ENCODE results near the gene ZNF483.

GRCh38 chr9:111502506-111502905 lies 22.5 kb upstream of the ZNF483 start:
- no peak for TF ChIP-seq GATA2 (IDR thresholded peaks at IDR 0.05; ENCODE audit: low read depth, low read length)
- TF ChIP-seq GATA3 (IDR thresholded peaks at IDR 0.05; ENCODE audit: low read depth, low read length) = no peak
